Brain microvascular endothelial cell (primary cell): ENCODE data around the gene FIGN.

Experiments used
- DNase-seq: peaks from one replicate; pipeline ENCODE4 v3.0.0-alpha.2; 2020
- H3K27ac ChIP-seq: fragments of 250-450 bp; sonication (Bioruptor Pico); 2 replicates; pipeline ENCODE4 v1.5.1; 2020; ENCODE audit warnings: mild to moderate bottlenecking, moderate library complexity
- H3K27me3 ChIP-seq: fragments of 250-450 bp; sonication (Bioruptor Pico); replicated peaks from 2 replicates; pipeline ENCODE4 v1.5.1; 2020; ENCODE audit warnings: mild to moderate bottlenecking
- H3K36me3 ChIP-seq: fragments of 250-450 bp; sonication (Bioruptor Pico); replicated peaks from 2 replicates; pipeline ENCODE4 v1.5.1; 2020; ENCODE audit warnings: mild to moderate bottlenecking
- H3K4me3 ChIP-seq: 2 replicates; pipeline ENCODE4 v1.5.1; 2011; ENCODE audit warnings: low read depth, mild to moderate bottlenecking, control low read depth, low read length, moderate library complexity
- in situ Hi-C: cut with HindIII; loops from 2 replicates; pipeline ENCODE4 v1.10.0; 2017; ENCODE audit warnings: low sequenced_read_pairs, low pct_ligation_motif_present
- TF ChIP-seq, protein P1 (sequence below): IDR thresholded peaks from 2 replicates; pipeline ENCODE4 v1.5.1; 2011; ENCODE audit warnings: low read depth, mild to moderate bottlenecking, moderate library complexity, low read length, control low read depth, inconsistent platforms; ENCODE audit errors: missing control alignments

Gene FIGN

DNA sequence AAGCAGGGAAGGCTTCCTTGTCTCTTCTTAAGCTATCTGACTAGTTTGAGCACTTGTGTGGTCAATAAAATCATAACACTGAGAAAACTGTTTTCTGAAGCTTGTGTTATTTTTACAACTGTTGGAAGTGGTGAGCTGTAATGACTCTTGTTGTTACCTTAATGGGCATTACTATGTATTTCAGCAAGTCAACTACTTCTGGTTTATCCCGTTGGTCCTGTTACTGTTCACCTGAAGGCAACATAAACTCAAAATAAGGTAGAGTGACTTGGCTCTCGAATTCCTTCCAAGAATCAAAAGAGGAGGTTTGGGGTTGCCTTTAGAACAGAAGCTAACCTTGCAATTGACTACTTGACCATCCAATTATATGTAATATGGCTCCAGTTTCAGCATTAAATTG lies 23.2 kb upstream of the FIGN start:
- Histone ChIP-seq H3K27me3 (no peaks in the 10 kb centered on the region), H3K4me3 (no peak overlapping the region), H3K27ac (no peak overlapping the region), H3K36me3 (no peaks in the 10 kb centered on the region)
- DNase-seq, result no peak
- TF ChIP-seq, protein P1, sequence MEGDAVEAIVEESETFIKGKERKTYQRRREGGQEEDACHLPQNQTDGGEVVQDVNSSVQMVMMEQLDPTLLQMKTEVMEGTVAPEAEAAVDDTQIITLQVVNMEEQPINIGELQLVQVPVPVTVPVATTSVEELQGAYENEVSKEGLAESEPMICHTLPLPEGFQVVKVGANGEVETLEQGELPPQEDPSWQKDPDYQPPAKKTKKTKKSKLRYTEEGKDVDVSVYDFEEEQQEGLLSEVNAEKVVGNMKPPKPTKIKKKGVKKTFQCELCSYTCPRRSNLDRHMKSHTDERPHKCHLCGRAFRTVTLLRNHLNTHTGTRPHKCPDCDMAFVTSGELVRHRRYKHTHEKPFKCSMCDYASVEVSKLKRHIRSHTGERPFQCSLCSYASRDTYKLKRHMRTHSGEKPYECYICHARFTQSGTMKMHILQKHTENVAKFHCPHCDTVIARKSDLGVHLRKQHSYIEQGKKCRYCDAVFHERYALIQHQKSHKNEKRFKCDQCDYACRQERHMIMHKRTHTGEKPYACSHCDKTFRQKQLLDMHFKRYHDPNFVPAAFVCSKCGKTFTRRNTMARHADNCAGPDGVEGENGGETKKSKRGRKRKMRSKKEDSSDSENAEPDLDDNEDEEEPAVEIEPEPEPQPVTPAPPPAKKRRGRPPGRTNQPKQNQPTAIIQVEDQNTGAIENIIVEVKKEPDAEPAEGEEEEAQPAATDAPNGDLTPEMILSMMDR, result no peak
- in situ Hi-C loops, result no loop called here

DNA sequence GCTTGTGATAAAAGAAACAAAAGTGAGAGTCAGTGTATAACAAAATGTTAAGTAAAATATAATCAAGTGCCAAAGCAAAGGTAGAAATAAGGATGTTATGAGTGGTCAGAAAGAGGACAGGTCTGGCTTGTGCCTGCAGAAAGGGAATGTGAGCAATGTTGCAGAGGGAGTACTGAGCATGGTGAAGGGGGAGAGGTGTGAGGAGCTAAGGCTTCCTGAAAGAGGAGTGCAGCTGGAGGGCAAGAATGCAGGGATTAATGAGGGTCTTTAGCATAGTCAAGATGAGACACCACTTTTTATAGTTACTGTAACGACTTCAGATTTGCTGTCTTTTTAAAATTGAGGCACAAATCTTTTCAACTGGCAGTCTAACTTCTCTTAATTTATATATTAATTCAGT lies 22.0 kb upstream of the FIGN start:
- Histone ChIP-seq H3K36me3 (no peaks in the 10 kb centered on the region), H3K27me3 (no peaks in the 10 kb centered on the region), H3K27ac (no peak overlapping the region), H3K4me3 (no peak overlapping the region)
- DNase-seq, result no peak
- TF ChIP-seq, protein P1, result no peak
- in situ Hi-C loops, result no loop called here

DNA sequence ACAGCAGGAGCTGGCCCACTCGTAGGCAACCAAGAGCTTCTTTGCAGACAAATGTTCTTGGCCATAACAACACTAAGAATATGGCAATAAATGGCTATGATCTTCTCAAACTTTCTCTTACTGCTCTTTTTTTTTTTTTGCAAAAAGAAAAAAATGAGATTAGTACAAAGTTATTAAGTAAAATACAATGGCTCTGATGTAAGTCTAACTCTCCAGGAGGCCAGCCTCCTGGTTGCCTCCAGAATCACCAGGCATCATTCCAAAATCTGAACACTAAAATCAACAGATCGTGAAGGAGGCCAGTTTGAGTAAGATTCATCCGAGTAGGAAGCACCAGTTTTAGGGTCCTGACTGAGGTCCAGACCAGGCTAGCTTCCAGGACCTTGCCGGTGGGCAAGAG lies 20.8 kb upstream of the FIGN start:
- DNase-seq, result no peak
- H3K27me3 ChIP-seq, result no peaks in the 10 kb centered on the region
- in situ Hi-C loops, result no loop called here
- H3K27ac ChIP-seq, result no peak overlapping the region
- TF ChIP-seq, protein P1, result no peak
- no peak overlapping the region for H3K4me3 ChIP-seq
- no peaks in the 10 kb centered on the region for H3K36me3 ChIP-seq

DNA sequence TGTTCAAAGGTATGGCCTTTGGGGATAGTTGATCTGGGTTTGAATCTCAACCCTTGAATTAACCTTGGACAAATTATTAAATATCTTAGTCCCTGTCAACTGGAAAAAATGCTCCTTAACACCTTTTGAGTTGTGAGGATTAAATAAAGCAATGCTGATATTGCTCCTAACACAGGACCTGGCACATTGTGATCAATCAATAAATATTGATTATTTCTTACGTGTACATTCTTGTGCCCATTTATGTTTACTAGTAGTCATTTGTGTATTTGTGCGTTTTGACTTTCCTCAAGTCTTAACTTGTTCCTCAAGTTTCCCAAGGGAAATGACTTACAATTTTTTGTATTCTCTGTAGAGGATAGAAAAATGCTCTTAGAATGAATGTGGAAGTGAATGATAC lies 19.6 kb upstream of the FIGN start:
- in situ Hi-C loops, result no loop called here

DNA sequence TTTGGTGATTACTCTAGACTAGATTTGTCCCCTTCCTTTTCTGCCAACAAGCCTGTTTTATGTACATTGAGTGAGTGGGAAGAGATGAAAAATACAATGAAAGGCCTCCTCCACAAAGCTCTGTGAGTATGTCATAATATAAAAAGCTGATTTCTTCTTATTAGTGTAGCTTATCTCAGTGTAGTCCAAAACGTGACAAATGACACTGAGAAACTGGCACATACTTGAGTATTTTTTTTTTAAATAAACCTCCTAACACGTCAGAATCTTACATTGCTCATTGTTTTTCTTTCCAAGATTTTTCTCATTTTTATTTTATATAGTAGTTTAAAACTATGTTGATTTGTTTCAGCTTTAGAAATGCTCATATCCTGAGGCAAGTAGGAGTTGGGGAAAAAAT lies 17.9 kb upstream of the FIGN start:
- in situ Hi-C loops, result no loop called here
- TF ChIP-seq, protein P1, result no peak

More for the DNA sequence above, 19.6 kb upstream of the FIGN start:
- no peak overlapping the region for H3K4me3 ChIP-seq
- TF ChIP-seq, protein P1, result no peak
- H3K27me3 ChIP-seq, result no peaks in the 10 kb centered on the region
- no peak for DNase-seq
- H3K27ac ChIP-seq, result no peak overlapping the region
- H3K36me3 ChIP-seq, result no peaks in the 10 kb centered on the region

DNA sequence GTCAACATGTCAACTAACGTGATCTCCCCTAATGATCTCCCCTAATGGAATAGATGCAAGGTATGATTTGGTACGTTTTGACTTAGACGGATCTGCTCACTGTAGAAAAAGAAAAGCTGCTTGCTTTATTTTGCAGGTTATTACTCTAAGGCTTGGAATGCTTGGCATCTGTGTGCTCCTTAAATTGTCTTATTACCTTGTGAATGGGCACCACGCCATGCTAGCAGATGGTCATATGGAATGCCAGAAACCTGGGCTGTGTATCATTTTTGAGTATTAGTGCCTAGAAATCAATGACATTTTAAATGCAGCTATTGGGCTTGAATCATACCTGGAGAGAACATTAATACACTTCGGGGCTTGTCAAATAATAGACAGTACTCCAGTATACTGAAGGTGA lies 16.5 kb upstream of the FIGN start:
- no peaks in the 10 kb centered on the region for H3K36me3 ChIP-seq
- no peak overlapping the region for H3K4me3 ChIP-seq
- no peak overlapping the region for H3K27ac ChIP-seq

More for the DNA sequence above, 17.9 kb upstream of the FIGN start:
- Histone ChIP-seq H3K4me3 (no peak overlapping the region), H3K27ac (no peak overlapping the region), H3K36me3 (no peaks in the 10 kb centered on the region), H3K27me3 (no peaks in the 10 kb centered on the region)
- no peak for DNase-seq

More for the DNA sequence above, 16.5 kb upstream of the FIGN start:
- DNase-seq, result no peak
- TF ChIP-seq, protein P1, result no peak
- H3K27me3 ChIP-seq, result no peaks in the 10 kb centered on the region
- in situ Hi-C loops, result no loop called here
